SK-N-MC (cell line): ENCODE data around the gene SOS2.

ENCODE experiments used
- EZH2 ChIP-seq: fragments of 200-600 bp; sonication (generic); IDR thresholded peaks from one replicate; pipeline ENCODE4 v1.6.1; 2017; ENCODE audit warnings: antibody characterized with exemption
- FOXP2 ChIP-seq: optimal IDR thresholded peaks from 2 replicates; pipeline ENCODE3; 2011; ENCODE audit warnings: mild to moderate bottlenecking, moderate library complexity; ENCODE audit not compliant: insufficient read depth; ENCODE audit errors: extremely low read length, control extremely low read depth
- POLR2AphosphoS5 ChIP-seq: IDR thresholded peaks from 2 replicates; pipeline ENCODE4 v1.6.1; 2012; ENCODE audit warnings: mild to moderate bottlenecking, low read depth, low read length, borderline replicate concordance

GRCh38 chr14:50229681-50230080, 1.7 kb downstream of the SOS2 start:
- TF ChIP-seq POLR2AphosphoS5 (no peak), EZH2 (no peak), FOXP2 (no peak)
